ENCODE measurements around the gene CCDC148.

GRCh38 chr2:158478816-158479215 is 22.3 kb upstream of the CCDC148 start:
- TF ChIP-seq CTCF (IDR thresholded peaks at IDR 0.05), result no peak
- no peak for TF ChIP-seq POLR2A (IDR thresholded peaks at IDR 0.05)

Data from testis (tissue), 2 donors.